ENCODE data around the gene PDE7B. TPM values are rescaled to one million over a fixed set of nuclear protein-coding genes. Genes with fewer than 3 reads are reported as not detected.

The PDE7B gene
- total and polyA plus RNA-seq, 9 of the 15 experiments (the other 6 are each of a cell fraction or from before 2014, with no cell fraction given) = 0.01 TPM; not detected in 8

DNA sequence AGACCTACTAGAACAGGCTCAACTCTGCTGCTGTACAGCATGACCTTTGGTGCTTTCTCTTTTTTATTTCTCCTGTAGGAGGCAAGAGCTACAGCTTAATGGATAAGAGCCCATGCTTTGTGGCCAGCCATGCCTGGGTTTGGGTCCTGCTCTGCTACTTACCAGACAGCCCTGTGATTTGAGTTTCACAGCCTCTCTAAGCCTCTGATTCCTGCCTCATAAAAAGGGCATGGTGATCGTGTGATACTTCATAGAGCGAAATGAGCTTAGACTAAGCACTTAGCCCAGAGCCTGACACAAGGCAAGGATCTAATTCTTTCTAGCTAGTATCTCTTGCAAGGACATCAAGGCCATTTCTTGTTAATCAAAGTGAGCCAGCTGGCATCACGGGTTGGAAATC, 19.3 kb upstream of the PDE7B start:
- H3K36me3 ChIP-seq (ENCODE audit: control insufficient read depth, insufficient read depth, low read length) = no peaks in the 10 kb centered on the region
- H3K79me2 ChIP-seq (ENCODE audit: control insufficient read depth, insufficient read depth, low read length) = no peaks in the 10 kb centered on the region
- TF ChIP-seq, protein P1, sequence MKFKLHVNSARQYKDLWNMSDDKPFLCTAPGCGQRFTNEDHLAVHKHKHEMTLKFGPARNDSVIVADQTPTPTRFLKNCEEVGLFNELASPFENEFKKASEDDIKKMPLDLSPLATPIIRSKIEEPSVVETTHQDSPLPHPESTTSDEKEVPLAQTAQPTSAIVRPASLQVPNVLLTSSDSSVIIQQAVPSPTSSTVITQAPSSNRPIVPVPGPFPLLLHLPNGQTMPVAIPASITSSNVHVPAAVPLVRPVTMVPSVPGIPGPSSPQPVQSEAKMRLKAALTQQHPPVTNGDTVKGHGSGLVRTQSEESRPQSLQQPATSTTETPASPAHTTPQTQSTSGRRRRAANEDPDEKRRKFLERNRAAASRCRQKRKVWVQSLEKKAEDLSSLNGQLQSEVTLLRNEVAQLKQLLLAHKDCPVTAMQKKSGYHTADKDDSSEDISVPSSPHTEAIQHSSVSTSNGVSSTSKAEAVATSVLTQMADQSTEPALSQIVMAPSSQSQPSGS (CRISPR knock-in tag; IDR thresholded peaks at IDR 0.05) = no peak
- TF ChIP-seq POLR3A (IDR thresholded peaks at IDR 0.05; ENCODE audit: borderline replicate concordance, extremely low read depth, insufficient read depth, insufficient read length) = no peak
- TF ChIP-seq MXI1 (IDR thresholded peaks at IDR 0.05; ENCODE audit: low read depth, low read length) = no peak
- no peak for TF ChIP-seq ZKSCAN8 (CRISPR knock-in tag; IDR thresholded peaks at IDR 0.05)
- TF ChIP-seq HNRNPUL1 (IDR thresholded peaks at IDR 0.05; ENCODE audit: low read length) = no peak
- no peak for TF ChIP-seq TGIF2 (CRISPR knock-in tag; IDR thresholded peaks at IDR 0.05)
- no peak for TF ChIP-seq ZC3H8 (IDR thresholded peaks at IDR 0.05)
- no peak for TF ChIP-seq ZNF263 (CRISPR knock-in tag; IDR thresholded peaks at IDR 0.05; ENCODE audit: borderline replicate concordance)
- TF ChIP-seq, protein P2, sequence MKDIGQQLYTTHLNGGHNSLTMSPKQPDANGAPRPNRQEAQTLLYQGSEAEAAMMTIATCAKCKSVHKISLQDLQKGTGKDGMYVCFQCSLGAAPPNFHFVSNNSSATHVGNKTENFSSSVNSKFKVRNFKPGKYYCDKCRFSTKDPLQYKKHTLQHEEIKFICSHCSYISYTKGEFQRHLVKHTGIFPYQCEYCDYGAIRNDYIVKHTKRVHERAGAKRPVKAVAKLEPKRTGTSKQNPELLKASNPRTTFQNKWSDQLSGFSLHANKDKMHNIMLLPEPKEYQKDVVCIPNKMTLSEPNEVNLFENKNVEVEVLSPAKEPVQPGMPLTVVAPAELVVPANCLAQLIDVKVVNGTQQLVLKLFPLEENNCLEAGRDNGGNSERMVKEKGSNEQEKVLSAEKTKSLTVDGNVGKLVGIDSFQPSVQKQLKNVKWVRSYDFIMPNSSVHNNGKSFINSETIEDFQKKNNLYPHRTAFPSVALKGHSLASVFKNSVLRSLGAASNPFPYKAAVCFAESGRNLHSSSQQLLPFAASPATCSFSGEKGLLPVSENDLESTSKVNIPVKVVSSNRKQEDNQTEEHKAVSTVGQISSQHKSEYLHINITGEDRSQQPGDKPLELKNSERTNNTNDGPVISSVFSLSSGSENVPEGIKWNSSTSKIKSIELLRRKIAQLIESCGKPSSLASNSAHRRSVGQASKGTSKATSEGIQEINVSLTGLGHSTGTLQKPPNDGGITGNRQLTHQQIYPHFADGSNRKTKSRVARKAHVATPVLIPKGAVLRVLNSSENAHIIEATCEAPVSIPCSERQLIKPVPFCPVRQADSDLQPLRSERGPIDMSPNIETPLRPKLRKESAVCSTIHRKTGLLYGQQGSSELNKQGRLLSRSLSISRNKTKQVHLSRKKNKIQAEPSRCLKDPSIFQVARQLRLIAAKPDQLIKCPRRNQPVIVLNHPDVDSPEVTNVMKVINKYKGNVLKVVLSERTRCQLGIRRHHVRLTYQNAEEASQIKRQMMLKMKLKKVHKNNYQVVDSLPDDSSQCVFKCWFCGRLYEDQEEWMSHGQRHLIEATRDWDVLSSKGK (CRISPR knock-in tag; IDR thresholded peaks at IDR 0.05) = no peak
- TF ChIP-seq SMAD4 (CRISPR knock-in tag; conservative IDR thresholded peaks at IDR 0.05) = no peak
- TF ChIP-seq SIX5 (IDR thresholded peaks at IDR 0.05; ENCODE audit: borderline replicate concordance in 1 of 2, insufficient read depth in 1 of 2, low read depth in 1 of 2, low read length in 2 of 2) = no peak
- TF ChIP-seq MCM7 (IDR thresholded peaks at IDR 0.05) = no peak
- no peak overlapping the region for H3K4me3 ChIP-seq
- no peaks in the 10 kb centered on the region for H3K9me3 ChIP-seq (replicated peaks; ENCODE audit: control insufficient read depth, insufficient read depth, low read depth, low read length)
- no TSS peak for BruUV-seq (replicated peaks)
- ATAC-seq (no peak), DNase-seq (ENCODE audit: extremely low read depth in 1 of 4, low spot score in 3 of 4) (no peak), FAIRE-seq (no peak)
- no peaks in the 10 kb centered on the region for H3K4me1 ChIP-seq (replicated peaks in 1 of 2; ENCODE audit: control insufficient read depth in 2 of 2, insufficient read depth in 2 of 2, low read length in 2 of 2)
- intact Hi-C loops (cut with micrococcal nuclease) = no loop called here
- no peak overlapping the region for H3K27ac ChIP-seq (ENCODE audit: extremely low read depth, low read depth, low read length)
- H3K9me1 ChIP-seq (ENCODE audit: control insufficient read depth, insufficient read depth, low read length) = no peaks in the 10 kb centered on the region
- CTCF ChIA-PET (ENCODE audit: low intra/inter-chr PET ratio) = no interaction called here
- H4K20me1 ChIP-seq (replicated peaks; ENCODE audit: control insufficient read depth, insufficient read depth, low read length) = no peaks in the 10 kb centered on the region
- WGBS (ENCODE audit: insufficient coverage, low coverage, missing lambda C conversion rate) = 0% methylated on average over 3 of the region's 3 CpGs
- POLR2A ChIA-PET = interaction anchor here (0.5 kb wide), 1 partner anchor 18 kb away, joined by 3 read pairs; no protein-coding TSS in a partner anchor
- no peak overlapping the region for H3K4me2 ChIP-seq (ENCODE audit: insufficient read depth, low read length)
- peaks cover 6 to 9% of the 10 kb centered on the region in 2 experiments; a peak in 3 of 5 replicates for H3K27me3 ChIP-seq (ENCODE audit: control insufficient read depth in 2 of 2, insufficient read depth in 2 of 2, low read length in 2 of 2)
- no peak overlapping the region for H3K9ac ChIP-seq (ENCODE audit: insufficient read depth in 1 of 2, low read depth in 2 of 2, low read length in 2 of 2)
- H2AFZ ChIP-seq (ENCODE audit: low read depth, low read length) = no peak overlapping the region
- in situ Hi-C loops (cut with MboI) = no loop called here
